ENCODE data around the gene CUEDC1.
"Not testable (repeated sequence)": the region's sequence is repeated elsewhere in the genome, so short reads cannot be mapped to it uniquely, and the experiment has no call there.

Gene CUEDC1

DNA sequence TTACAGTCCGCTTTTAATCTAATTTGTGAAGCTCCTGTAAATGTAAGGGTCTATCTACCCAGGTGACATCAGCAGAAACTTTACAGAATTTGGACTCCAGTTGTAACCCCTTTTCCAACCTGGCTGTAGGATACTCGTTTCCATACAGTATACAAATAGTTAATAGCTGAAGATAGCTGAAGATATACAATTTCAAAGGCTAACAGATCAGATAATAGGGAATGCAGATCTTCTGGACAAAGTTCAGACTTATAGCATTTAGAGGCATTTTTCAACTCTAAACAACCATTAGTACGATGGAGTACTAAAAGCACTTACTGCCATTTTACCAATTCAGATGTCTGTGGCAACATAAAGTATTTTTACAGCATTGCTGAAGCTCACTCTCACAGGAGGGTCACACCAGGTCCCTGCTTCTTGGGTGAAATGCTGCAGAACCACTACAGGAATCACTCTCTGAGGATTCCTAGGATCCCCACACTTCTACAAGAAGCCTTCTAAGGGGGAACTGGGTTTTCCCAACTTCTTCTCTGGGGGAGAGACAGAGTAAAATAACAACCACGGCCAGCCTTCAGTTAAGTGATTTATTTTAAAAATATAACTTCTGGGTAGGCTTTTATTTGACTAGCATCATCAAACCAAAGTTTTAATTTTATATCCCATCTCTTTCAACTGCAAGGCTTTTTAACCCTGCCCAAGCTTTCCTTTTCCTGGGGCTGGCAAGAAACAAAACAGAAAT is 29.9 kb upstream of the CUEDC1 start:
- no peak for DNase-seq

DNA sequence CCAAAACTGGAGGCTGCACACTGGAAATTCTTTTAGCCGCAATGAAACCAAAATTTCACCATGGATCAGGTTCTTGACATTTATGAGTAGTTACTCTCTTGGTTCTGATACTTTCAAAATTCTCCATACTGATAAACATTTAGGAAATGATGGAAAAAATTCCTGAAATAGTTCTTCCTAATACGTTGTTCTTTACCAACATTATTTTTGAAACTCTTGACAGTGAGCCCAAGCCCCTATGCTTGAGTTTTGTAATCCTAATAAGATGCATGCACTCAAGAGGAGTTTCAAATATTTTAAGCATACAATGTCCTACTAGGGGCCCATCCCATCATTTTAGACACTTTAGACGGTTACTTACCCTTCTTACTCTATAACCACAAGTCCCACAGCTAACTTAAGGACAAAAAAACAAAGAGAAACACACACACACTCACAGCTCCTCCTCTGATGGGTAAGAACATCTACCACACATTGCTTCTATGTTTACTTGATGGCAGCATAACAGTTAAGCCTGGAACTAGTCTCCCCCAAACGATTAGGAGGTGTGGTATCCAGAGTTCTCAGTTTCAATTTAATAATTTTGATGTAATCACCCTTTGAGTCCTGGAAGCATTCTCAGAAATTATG is 29.2 kb upstream of the CUEDC1 start:
- no peak for DNase-seq

DNA sequence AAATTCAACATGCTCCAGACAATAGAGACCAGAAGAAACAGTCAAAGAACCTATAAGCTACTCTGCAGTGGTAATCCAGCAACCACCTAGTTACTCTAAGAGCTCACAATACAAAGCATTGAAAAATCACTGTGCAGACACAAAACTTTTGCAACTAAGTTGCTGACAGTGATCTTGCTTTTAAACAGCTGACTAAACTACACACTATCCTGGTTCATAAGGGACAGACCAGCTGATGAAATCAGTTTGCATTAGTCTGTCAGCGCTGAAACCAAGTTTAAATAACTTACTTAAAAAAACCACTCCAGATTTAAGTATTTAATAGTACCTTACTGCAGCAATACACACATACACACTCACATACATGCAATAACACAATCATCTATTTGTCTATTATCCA is 28.2 kb upstream of the CUEDC1 start:
- no peak for DNase-seq

DNA sequence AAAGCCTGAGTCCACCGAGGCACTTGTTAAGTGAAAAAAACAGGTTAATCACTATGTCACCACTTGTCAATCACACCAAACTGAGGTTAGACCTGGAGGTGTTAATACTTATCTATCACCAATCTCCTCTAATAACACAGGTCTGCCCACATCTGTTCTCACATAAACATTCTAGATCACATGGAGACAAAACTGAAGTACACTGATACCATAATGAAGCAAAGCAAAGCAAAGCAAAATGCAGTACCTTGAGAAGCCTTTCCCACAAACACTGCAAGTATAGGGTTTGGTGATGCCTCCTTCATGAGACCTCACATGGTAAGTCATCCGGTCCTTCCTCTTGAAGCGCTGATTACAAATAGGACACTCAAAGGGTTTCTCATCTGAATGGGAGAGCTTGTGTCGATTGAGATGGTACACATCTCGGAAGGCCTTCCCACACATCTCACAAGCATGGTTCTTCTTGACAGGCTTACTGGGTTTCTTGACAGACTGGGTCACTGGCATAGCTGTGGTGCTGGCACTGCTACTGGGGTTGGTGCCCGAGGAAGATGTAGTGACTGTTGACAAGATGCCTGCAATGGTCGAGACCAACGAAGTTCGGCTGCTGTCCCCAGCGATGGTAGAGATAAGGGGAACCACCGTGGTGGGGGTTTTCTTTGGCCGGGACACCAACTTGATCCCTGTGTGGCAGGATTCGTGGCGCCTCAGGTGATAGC is 27.4 kb upstream of the CUEDC1 start:
- DNase-seq = no peak

DNA sequence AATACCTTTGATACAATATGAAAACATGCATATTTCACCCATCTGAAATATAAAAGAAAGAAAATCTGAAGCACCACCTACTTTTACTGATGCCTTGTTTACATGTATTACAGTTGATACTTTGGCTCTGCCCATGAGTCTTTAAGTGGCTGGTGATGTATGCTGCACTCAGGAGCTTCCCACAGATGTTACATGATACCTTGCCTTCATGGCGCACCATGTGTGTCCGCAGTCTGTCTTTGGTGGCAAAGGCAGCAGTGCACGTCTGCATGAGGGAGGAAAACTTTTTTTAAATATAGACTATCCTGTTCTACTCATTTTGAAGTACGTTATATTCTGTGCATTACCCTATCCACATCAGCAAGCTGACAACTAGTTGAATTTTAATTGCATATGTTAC is 25.3 kb upstream of the CUEDC1 start:
- DNase-seq = no peak

DNA sequence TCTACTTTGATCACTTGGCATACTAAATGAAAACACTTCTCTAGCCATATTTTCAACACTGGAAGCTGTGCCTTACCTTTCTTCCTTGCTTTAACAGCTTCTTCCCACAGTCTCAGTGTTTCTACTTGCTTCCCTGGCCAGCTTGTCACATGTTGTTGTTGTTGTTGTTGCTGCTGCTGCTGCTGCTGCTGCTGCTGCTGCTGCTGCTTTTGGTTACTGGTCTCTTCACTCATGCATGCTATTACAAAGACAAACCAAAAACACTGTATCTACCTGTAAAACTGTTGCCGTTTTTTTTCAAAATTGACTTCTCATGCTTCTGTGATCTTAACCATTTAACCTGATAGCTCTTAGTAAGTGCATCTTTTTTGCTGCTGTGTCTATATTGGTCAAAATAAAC is 23.9 kb upstream of the CUEDC1 start:
- DNase-seq = no peak

DNA sequence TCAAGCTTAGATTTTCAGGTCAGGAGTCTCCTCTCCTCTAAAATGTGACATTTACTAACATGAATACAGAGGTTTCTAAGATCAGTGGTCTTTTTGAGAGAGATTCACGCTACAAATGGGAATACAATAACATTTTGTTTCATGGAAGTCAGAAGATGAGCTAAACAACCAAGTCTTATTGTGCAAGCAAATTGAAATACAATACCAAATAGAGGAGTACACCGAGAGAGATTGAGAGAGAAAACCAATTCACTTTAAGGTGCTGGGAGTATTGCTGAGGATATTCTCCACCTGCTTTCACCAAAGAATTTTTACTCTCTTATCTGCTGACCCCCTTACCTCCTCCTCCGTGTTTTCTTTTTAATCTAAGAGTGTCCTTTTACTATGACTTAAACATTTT is 21.4 kb upstream of the CUEDC1 start:
- DNase-seq = no peak

DNA sequence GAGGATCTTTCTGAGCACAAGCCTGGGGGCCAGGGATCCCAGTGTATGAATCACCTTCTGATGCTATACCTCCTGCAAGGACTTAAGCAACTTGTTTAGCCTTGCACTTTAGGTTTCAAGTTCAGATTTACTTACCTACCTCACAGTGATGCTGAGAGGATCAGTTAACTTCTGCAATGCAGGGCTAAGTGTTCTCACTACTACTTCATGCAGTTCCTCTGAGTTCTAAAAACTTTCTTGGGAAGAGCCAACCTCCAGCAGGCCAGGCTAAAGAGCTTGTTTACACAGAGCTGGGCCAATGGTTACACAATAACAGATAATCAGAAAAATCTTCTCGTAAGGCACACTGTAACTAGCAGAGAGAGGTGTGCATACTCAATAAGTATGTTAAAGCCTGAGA is 19.8 kb upstream of the CUEDC1 start:
- DNase-seq = no peak

DNA sequence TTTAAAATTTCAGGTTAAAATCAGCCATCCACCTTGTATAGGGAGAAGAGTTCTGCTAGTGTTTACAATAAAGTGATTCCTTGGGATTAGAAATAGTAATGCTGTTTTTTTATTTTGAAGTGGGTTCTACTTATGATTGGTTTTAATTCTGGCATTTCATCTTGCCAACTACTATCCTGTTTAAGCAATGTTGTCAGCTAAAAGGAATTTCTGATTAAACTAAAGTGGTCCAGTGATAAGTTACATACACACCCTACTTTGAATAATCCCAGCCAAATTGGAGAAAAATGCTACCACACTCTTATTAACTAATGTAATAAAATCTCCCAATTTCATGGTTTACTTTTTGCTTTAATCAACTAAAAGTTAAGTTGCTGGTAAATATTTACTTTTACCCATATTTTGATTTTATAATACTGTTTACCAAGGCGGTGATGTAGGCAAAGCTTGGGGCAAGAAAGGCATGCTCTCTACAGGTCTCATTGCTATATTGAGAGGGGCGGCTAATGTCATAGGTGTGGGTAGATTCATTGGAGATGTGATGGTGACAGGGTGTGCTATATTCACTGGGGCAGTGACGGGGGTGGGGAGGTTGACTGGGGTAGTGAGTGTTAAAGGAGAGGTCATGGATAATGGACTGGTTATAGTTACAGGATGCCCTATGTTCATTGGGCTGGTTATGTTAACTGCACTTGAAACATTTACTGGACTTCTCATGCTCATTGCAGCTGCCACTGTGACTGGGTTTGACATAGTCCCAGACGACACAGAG is 19.0 kb upstream of the CUEDC1 start:
- DNase-seq = not testable (repeated sequence)

DNA sequence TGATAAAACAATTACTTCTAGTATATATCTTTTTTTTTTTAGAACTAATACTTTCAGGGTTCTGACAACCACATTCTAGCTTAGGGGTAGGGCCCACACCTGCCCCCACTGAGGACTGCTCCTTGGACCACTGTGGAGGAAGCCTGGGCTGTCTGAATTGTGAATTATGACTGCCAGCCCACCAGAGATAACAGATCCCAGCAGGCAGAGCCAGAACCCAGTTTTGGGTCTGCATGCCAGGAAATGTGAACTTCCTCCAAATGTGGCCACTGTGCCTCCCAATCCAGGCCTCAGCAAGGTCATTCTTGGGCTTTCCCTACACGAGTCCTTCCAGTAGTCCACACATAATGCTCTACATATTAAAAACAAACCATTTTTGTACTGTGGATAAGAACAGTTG is 16.9 kb upstream of the CUEDC1 start:
- no peak for DNase-seq

DNA sequence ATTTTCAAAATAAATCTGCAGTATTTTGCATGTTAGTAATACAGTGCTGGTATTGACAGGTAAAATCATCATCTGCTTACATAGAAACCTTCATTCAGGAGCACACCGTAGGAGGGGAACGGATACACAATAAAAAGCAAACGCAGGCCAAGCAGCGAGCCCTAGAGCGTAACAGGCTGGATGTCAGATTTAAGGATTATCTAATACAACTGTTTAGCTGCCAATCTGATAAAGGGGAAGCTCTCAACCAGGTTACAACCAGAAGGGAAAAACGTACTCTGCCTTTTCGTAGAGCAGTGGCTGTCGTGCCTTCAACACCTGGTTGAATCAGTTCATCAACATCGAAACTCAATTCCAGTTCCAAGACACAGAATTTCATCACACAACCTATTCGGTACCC is 16.4 kb upstream of the CUEDC1 start:
- DNase-seq = peak; percentile 41

DNA sequence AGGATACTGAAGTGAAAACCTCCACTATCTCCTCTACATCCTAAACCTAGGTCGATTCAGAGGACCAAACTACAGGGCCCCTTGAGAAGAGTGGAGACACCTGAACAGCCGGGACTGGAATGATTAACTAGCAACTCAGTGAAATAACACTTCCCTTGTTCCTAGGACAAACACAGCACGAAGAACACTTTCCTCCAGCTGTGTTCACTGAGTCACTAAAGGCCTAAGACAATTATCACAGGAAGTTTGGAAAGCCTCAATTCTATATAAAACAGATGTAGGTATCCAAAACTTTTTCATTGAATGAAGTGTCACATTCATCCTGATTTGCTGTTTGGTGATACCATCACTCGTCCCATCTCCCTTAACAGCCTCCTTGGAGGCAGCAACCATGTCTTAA is 15.5 kb upstream of the CUEDC1 start:
- DNase-seq = no peak

DNA sequence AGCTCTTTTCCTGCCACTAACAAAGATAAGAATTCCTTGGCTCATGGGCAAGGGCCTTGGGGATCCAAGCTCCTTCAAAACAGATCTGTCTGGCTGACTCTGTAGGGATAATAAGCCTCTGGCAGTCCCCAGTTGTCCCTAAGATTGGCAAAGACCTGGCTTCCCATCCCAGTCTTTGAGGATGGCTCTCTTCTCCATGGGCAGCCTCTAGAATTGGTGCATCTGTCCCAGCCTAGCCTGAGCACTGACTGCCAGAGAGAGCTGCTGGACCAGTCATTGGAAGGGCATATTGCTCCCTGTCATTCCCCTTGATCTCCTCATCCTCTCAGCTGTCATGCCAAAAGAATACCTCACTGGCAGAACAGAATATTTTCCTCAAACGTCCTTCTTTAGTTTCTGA is 13.2 kb upstream of the CUEDC1 start:
- DNase-seq = no peak

DNA sequence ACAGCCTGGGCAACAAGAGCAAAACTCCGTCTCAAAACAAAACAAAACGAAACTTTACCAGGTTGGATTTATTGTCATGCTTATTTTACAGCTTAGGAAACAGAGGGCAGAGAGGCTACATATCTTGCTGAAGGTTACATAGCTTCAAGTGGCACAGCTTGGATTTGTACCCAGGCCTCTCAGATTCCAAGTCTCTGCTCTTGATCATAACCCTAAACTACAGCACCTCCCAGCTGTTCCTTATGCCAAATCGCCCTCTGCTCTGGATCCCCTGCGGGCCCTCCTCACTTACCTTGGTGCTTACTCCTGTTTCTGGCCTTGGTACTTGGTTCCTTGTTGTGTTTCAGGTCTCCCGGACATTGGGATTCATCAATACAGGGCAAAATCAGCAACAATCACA is 11.7 kb upstream of the CUEDC1 start:
- DNase-seq = no peak

DNA sequence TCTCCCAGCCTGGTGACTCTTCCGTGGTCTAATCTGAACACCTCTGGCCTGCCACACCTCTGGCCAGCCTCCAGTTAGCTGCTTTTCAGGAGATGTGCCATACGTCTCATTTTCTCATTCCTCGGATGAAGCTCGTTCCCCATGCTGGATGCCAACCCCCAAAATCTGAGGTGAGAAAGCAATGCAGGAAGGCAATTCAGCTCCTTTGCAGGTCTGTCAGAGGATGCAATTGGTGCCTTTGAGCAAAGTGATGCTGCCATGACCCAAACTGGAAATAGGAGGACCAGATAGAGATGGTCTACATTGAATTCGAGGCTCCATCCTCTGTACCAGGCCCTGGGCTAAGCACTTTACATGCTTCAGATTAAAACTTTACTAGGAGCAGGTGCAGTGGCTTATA is 11.0 kb upstream of the CUEDC1 start:
- DNase-seq = no peak

DNA sequence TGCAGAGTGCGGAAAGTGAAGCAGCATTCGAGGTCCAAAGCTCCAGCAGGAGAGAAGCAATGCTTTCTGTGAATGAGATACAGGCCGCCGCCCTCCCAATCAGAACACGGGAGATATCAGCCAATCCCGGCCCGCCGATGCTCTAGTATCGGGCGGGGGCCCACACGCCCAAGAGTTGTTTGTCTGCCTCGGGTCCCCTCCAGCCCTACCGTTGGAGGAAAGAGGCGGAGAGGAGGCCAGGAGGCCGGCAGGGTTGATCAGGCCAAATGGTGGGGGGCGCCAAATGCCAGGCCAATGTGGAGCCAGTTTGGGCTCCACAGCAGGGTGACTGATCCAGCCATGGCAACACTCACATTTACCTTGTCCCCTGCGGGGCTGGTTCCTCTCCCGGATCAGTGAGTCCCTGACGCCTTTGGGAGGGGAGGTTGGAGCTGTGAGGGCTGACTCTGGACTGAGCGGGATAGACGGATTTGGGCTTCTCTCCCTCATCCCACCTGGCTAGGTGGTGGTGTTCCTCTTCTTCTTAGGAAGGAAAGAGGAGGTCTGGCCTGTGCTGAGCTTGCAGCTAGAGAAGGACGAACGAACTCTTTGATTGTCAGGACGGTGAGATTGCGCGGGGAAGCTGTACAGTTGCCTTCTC is 10.4 kb upstream of the CUEDC1 start:
- DNase-seq = no peak

DNA sequence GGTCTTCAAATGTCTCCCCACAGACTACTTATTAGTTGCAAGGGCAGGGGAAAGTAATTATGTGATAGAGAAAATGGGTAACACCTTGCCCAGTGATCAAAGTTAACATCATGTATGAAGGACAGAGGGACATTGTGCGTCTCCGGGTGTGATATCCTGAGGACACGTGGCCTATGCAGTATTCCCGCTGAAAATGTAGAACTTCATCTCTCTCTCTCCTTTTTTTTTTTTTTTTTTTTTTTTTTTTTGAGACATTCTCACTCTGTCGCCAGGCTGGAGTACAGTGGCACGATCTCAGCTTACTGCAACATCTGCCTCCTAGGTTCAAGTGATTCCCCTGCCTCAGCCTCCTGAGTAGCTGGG is 7.9 kb upstream of the CUEDC1 start:
- DNase-seq = no peak

DNA sequence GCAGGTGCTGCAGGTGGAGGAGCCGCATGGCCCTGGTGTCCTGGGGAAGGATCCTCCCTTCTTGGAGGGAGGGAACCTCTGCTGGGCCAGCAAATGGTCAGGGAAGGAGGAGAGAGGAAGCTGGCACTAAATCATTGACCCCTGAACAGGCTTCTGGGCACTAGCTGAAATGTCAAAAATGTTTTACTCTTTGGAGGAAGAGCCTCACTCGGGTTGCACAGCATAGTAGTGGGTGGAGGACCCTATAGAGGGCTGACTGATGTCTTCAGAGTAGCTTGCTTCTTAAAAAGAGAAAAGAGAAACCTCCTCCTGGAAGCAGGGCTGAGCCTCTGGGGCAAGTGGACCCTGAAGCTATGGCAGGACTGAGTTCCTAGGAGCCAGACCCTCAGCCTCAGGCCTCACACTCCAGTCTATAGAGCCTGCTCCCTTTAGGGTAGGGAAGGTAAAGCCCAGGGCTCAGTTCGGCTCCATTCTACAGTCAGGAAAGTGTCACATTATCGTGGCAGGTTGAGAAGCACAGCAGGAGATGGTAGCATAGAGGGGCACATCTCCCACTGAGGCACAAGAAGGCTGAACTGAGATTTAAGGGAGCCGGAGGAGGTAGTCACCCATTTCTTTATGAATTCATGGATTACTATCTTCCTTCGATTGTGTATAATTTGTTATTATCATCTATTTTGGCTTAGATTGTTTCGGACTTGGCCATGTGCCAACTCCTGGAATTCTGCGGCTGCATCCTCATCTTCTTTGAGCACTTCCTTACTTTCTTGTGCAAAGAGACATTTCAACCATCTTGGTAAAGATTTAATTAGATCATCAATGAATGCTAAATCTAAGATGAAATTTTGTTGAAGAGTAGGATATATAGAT is 7.3 kb upstream of the CUEDC1 start:
- DNase-seq = no peak

DNA sequence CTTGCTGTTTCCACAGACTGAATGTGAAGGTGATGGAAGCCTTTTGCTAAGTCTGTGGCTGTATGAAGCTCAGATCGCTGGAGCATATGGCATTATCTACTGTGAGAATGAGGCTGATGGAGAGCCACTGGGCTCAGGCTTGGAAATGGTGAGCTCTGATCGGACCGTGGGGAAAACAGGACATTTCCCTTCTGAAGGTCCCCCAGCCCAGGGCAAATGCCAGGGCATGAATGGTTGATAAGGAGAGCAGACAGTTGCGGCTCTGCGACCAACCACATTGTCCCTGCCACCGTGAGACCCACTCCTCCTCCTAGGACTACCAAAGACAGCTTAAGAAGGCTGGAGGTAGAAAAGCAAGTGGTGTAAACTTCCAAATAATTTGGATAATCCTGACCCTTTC is 4.7 kb upstream of the CUEDC1 start:
- DNase-seq = no peak

DNA sequence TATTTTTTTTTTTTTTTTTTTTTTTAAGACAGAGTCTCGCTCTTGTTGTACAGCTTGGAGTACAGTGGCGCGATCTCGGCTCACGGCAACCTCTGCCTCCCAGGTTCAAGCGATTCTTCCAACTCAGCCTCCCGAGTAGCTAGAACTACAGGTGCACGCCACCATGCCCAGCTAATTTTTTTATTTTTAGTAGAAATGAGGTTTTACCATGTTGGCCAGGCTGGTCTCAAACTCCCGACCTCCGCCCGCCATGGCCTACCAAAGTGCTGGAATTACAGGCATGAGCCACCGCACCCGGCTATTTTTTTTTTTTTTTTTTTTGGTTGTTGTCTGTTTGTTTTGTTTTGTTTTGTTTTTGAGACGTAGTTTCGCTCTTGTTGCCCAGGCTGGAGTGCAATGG is 3.2 kb upstream of the CUEDC1 start:
- not testable (repeated sequence) for DNase-seq

DNA sequence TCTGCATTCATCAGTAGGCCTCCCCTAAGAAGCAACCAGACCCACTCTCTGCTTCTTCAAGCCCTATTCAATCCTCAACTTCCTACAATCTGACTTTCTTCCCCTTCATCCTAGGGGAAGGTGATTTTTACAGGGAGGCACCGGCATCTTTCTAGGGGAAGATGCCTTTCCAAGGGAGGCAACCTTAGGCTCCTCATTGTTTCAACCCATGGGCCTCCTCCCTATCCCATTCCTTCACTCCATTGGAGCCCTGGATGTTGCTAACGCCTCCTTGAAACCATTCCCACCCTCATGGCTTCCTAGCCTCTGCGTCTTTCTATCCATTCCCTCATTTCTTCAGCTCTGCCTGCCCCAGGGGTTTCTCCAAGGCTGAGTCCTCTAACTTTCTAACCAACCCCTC is 2.7 kb upstream of the CUEDC1 start:
- DNase-seq = no peak
